ENCODE results near the gene LYPD6B.

LYPD6B gene

GRCh38 chr2:149058936-149059335 is 20.4 kb downstream of the LYPD6B start:
- Histone ChIP-seq H3K9me3 (ENCODE audit: low read length) (no peaks in the 10 kb centered on the region), H3K4me1 (ENCODE audit: insufficient read depth, low read length) (no peaks in the 10 kb centered on the region), H3K27me3 (ENCODE audit: insufficient read depth, low read length) (peaks cover 6% of the 10 kb centered on the region), H3K36me3 (ENCODE audit: insufficient read depth, low read length) (no peaks in the 10 kb centered on the region), H2AFZ (ENCODE audit: low read depth, low read length) (no peak overlapping the region), H3K4me3 (ENCODE audit: low read length) (no peak overlapping the region)

- Histone ChIP-seq H3K27me3 (ENCODE audit: insufficient read depth, low read length) (peaks cover 6% of the 10 kb centered on the region), H3K36me3 (ENCODE audit: insufficient read depth, low read length) (no peaks in the 10 kb centered on the region), H3K4me3 (ENCODE audit: low read length) (no peak overlapping the region), H2AFZ (ENCODE audit: low read depth, low read length) (no peak overlapping the region), H3K9me3 (ENCODE audit: low read length) (no peaks in the 10 kb centered on the region), H3K4me1 (ENCODE audit: insufficient read depth, low read length) (no peaks in the 10 kb centered on the region)
Observed at GRCh38 chr2:149059822-149060221, 21.3 kb downstream of the LYPD6B start.

DNA sequence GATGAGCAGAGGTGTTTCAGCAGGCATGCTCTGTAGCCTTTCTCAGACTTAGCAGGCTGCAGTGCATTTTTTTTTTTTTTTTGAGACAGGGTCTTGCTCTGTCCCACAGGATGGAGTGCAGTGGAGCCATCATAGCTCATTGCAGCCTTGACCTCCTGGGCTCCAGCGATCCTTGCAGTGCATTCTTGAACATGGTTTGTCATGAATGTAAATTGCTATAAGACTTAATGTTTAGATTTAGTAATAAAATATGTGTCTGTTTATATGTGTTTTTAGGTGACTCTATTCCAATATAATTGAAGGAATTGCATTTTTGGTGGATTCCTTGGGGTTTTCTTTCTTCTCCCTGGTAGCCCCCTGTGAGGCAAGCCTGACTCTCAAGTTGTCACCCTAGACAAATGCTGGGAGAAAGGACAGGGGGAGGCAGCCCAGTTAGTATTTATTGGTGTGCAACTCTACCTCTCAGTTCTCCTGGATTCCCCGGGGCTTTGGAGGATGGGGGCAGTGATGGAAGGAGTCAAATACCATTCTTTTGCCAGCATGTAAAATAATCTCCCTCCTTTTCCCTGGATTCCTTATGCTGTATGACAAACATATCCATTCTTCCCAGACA is 22.7 kb downstream of the LYPD6B start:
- peaks cover 6% of the 10 kb centered on the region for H3K27me3 ChIP-seq (ENCODE audit: insufficient read depth, low read length)
- no peak overlapping the region for H2AFZ ChIP-seq (ENCODE audit: low read depth, low read length)
- H3K4me3 ChIP-seq (ENCODE audit: low read length): no peak overlapping the region
- no peaks in the 10 kb centered on the region for H3K9me3 ChIP-seq (ENCODE audit: low read length)
- H3K4me1 ChIP-seq (ENCODE audit: insufficient read depth, low read length): no peaks in the 10 kb centered on the region
- H3K36me3 ChIP-seq (ENCODE audit: insufficient read depth, low read length): no peaks in the 10 kb centered on the region

GRCh38 chr2:149062531-149062930 is 24.0 kb downstream of the LYPD6B start:
- no peak overlapping the region for H3K4me3 ChIP-seq (ENCODE audit: low read length)
- no peaks in the 10 kb centered on the region for H3K9me3 ChIP-seq (ENCODE audit: low read length)
- no peak overlapping the region for H2AFZ ChIP-seq (ENCODE audit: low read depth, low read length)
- no peaks in the 10 kb centered on the region for H3K36me3 ChIP-seq (ENCODE audit: insufficient read depth, low read length)
- H3K4me1 ChIP-seq (ENCODE audit: insufficient read depth, low read length): no peaks in the 10 kb centered on the region
- peaks cover 5% of the 10 kb centered on the region for H3K27me3 ChIP-seq (ENCODE audit: insufficient read depth, low read length)

GRCh38 chr2:149063177-149063576 is 24.7 kb downstream of the LYPD6B start:
- no peaks in the 10 kb centered on the region for H3K9me3 ChIP-seq (ENCODE audit: low read length)
- no peaks in the 10 kb centered on the region for H3K36me3 ChIP-seq (ENCODE audit: insufficient read depth, low read length)
- no peaks in the 10 kb centered on the region for H3K4me1 ChIP-seq (ENCODE audit: insufficient read depth, low read length)
- no peak overlapping the region for H3K4me3 ChIP-seq (ENCODE audit: low read length)
- no peak overlapping the region for H2AFZ ChIP-seq (ENCODE audit: low read depth, low read length)
- peaks cover 2% of the 10 kb centered on the region for H3K27me3 ChIP-seq (ENCODE audit: insufficient read depth, low read length)

DNA sequence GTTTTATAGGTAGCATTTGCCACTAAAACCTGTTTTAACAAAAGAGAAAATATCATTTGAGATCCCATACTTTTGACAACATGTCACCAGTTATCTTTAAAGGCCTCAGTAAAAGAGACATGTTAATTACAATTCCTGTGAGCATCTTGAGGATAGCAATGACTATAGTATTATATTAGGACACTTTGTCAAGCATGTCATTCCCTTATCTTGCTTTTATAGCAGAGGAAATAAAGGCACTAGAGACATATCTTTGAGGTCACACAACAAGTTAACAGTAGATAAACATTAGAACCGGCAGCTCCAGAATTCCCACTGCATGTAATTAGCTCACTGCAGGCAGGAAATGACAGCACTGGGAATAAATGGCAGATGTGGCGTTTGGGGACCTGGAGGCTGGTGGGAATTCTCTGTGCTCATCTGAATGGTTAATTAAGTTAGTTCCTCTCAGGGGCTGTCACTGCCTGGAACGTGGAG is 25.9 kb downstream of the LYPD6B start:
- Histone ChIP-seq H3K4me3 (ENCODE audit: low read length) (no peak overlapping the region), H2AFZ (ENCODE audit: low read depth, low read length) (no peak overlapping the region), H3K9me3 (ENCODE audit: low read length) (no peaks in the 10 kb centered on the region), H3K36me3 (ENCODE audit: insufficient read depth, low read length) (no peaks in the 10 kb centered on the region), H3K4me1 (ENCODE audit: insufficient read depth, low read length) (no peaks in the 10 kb centered on the region), H3K27me3 (ENCODE audit: insufficient read depth, low read length) (peaks cover 2% of the 10 kb centered on the region)

GRCh38 chr2:149064856-149065630 is 26.5 kb downstream of the LYPD6B start:
- no peaks in the 10 kb centered on the region for H3K4me1 ChIP-seq (ENCODE audit: insufficient read depth, low read length)
- peaks cover under 1% of the 10 kb centered on the region for H3K27me3 ChIP-seq (ENCODE audit: insufficient read depth, low read length)
- no peak overlapping the region for H3K4me3 ChIP-seq (ENCODE audit: low read length)
- H3K9me3 ChIP-seq (ENCODE audit: low read length): no peaks in the 10 kb centered on the region
- no peaks in the 10 kb centered on the region for H3K36me3 ChIP-seq (ENCODE audit: insufficient read depth, low read length)
- no peak overlapping the region for H2AFZ ChIP-seq (ENCODE audit: low read depth, low read length)

DNA sequence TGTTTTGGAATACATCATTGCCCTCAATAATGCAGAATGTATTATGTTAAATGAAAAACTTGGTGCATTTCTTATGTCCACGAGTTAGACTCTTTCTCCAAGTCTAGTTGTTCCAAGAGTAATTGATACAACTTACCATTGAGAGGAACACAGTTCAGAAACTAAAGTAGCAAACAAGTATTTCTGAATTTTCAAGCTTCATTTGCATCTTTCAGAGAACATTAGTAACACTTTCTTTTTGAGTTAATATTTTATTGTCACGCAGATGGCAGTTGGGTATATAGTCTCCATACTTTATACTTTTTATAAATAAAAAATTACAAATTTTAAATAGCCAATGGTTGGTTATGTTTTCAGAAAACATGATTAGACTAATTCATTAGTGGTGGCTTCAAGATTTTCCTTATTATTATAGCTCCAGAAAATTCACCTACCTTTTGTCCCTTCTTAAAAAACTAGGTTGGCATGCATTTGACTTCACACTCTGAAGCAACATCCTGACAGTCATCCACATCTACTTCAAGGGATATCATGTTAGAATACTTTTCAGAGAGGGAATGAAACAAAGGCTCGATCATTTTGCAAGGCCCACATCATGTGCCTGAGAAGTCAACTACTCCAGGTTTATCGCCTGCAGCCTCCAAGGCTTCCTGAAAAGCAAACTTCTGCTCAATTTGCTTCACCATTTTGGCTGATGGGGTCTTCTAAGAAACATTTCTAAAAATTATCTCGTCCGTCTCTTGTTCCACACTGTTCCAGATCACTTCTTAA is 29.9 kb downstream of the LYPD6B start:
- no peaks in the 10 kb centered on the region for H3K9me3 ChIP-seq (ENCODE audit: low read length)
- H3K27me3 ChIP-seq (ENCODE audit: insufficient read depth, low read length): peaks cover 2% of the 10 kb centered on the region
- H3K4me3 ChIP-seq (ENCODE audit: low read length): no peak overlapping the region
- no peaks in the 10 kb centered on the region for H3K36me3 ChIP-seq (ENCODE audit: insufficient read depth, low read length)
- no peak overlapping the region for H2AFZ ChIP-seq (ENCODE audit: low read depth, low read length)
- H3K4me1 ChIP-seq (ENCODE audit: insufficient read depth, low read length): no peaks in the 10 kb centered on the region

GRCh38 chr2:149068996-149069888 is 30.7 kb downstream of the LYPD6B start:
- Histone ChIP-seq H3K36me3 (ENCODE audit: insufficient read depth, low read length) (no peaks in the 10 kb centered on the region), H3K9me3 (ENCODE audit: low read length) (no peaks in the 10 kb centered on the region), H3K4me1 (ENCODE audit: insufficient read depth, low read length) (no peaks in the 10 kb centered on the region), H3K4me3 (ENCODE audit: low read length) (no peak overlapping the region), H2AFZ (ENCODE audit: low read depth, low read length) (no peak overlapping the region), H3K27me3 (ENCODE audit: insufficient read depth, low read length) (peaks cover 2% of the 10 kb centered on the region)

GRCh38 chr2:149070681-149071320 is 32.3 kb downstream of the LYPD6B start:
- Histone ChIP-seq H3K4me3 (ENCODE audit: low read length) (no peak overlapping the region), H3K4me1 (ENCODE audit: insufficient read depth, low read length) (no peaks in the 10 kb centered on the region), H2AFZ (ENCODE audit: low read depth, low read length) (no peak overlapping the region), H3K9me3 (ENCODE audit: low read length) (no peaks in the 10 kb centered on the region), H3K27me3 (ENCODE audit: insufficient read depth, low read length) (peaks cover 2% of the 10 kb centered on the region), H3K36me3 (ENCODE audit: insufficient read depth, low read length) (no peaks in the 10 kb centered on the region)

- Histone ChIP-seq H3K4me1 (ENCODE audit: insufficient read depth, low read length) (peaks cover 17% of the 10 kb centered on the region), H3K36me3 (ENCODE audit: insufficient read depth, low read length) (no peaks in the 10 kb centered on the region), H2AFZ (ENCODE audit: low read depth, low read length) (no peak overlapping the region), H3K4me3 (ENCODE audit: low read length) (no peak overlapping the region), H3K9me3 (ENCODE audit: low read length) (no peaks in the 10 kb centered on the region), H3K27me3 (ENCODE audit: insufficient read depth, low read length) (peaks cover 2% of the 10 kb centered on the region)
Observed at GRCh38 chr2:149075105-149075504, 36.6 kb downstream of the LYPD6B start.

DNA sequence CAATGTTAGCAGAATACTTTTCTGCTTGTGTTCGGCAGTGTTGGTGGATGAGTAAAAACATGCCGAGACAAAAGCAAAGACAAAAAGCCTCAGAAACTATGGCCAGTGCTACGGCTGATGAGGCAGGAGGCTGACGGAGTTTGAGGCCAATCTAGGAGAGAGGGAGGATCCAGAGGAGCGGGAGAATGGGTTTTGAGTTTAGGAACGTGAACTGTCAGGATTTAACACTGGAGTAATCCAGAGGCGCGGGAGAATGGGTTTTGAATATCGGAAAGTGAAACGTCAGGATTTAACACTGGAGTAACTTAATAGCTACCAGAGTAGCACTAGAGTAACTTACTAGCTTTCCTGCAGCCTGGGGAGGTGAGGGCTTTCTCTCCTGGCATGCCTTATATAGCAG is 37.4 kb downstream of the LYPD6B start:
- Histone ChIP-seq H2AFZ (ENCODE audit: low read depth, low read length) (no peak overlapping the region), H3K9me3 (ENCODE audit: low read length) (no peaks in the 10 kb centered on the region), H3K4me1 (ENCODE audit: insufficient read depth, low read length) (peaks cover 17% of the 10 kb centered on the region), H3K36me3 (ENCODE audit: insufficient read depth, low read length) (no peaks in the 10 kb centered on the region), H3K27me3 (ENCODE audit: insufficient read depth, low read length) (peaks cover under 1% of the 10 kb centered on the region), H3K4me3 (ENCODE audit: low read length) (no peak overlapping the region)
